ENCODE data around the gene PKD1L1.
A peak's percentile ranks its signal among the peaks of the same experiment; 100 is the strongest.
"Not testable (repeated sequence)": the region's sequence is repeated elsewhere in the genome, so short reads cannot be mapped to it uniquely, and the experiment has no call there.

Gene PKD1L1

GRCh38 chr7:47948141-47948790, at the start of gene PKD1L1:
Gene PKD1L1, minus strand, starts transcription at chr7:47948466. Its CDS starts 26 bp downstream, at chr7:47948440.
- DNase-seq = no peak

GRCh38 chr7:47992446-47992845, 44.2 kb upstream of the PKD1L1 start:
- no peak for DNase-seq

- no peak for DNase-seq
Observed at GRCh38 chr7:47991741-47992311, 43.6 kb upstream of the PKD1L1 start.

GRCh38 chr7:47991270-47991669, 43.0 kb upstream of the PKD1L1 start:
- DNase-seq = no peak

- DNase-seq = no peak
Observed at GRCh38 chr7:47990592-47990991, 42.3 kb upstream of the PKD1L1 start.

- peak in 2 of 3 experiments; percentile 5 to 29 for DNase-seq
Observed at GRCh38 chr7:47989607-47990400, 41.5 kb upstream of the PKD1L1 start.

- no peak for DNase-seq
Observed at GRCh38 chr7:47988496-47989386, 40.5 kb upstream of the PKD1L1 start.

- DNase-seq = peak in 1 of 3 experiments; percentile 23
Observed at GRCh38 chr7:47982610-47983009, 34.3 kb upstream of the PKD1L1 start.

GRCh38 chr7:47980648-47981047, 32.4 kb upstream of the PKD1L1 start:
- DNase-seq = not testable (repeated sequence)

GRCh38 chr7:47979832-47980181, 31.5 kb upstream of the PKD1L1 start:
- no peak for DNase-seq

GRCh38 chr7:47979145-47979831, 31.0 kb upstream of the PKD1L1 start, which contains the start of gene HUS1:
Gene HUS1, minus strand, starts transcription at chr7:47979615. Its CDS starts 96 bp downstream, at chr7:47979519.
- peak; percentile 92 to 94 (median 94) for DNase-seq

GRCh38 chr7:47978790-47979144, 30.5 kb upstream of the PKD1L1 start:
- peak in 1 of 3 experiments; percentile 25 for DNase-seq

- no peak for DNase-seq
Observed at GRCh38 chr7:47973739-47974138, 25.5 kb upstream of the PKD1L1 start.

- no peak for DNase-seq
Observed at GRCh38 chr7:47970761-47971160, 22.5 kb upstream of the PKD1L1 start.

- DNase-seq = peak; percentile 30 to 71 (median 31)
Observed at GRCh38 chr7:47968847-47969774, 20.8 kb upstream of the PKD1L1 start.

- no peak for DNase-seq
Observed at GRCh38 chr7:47967708-47968107, 19.4 kb upstream of the PKD1L1 start.

GRCh38 chr7:47967123-47967522, 18.9 kb upstream of the PKD1L1 start:
- DNase-seq = no peak

- DNase-seq = no peak
Observed at GRCh38 chr7:47965456-47965855, 17.2 kb upstream of the PKD1L1 start.

- no peak for DNase-seq
Observed at GRCh38 chr7:47962262-47962661, 14.0 kb upstream of the PKD1L1 start.

GRCh38 chr7:47957156-47957555, 8.9 kb upstream of the PKD1L1 start:
- DNase-seq = no peak

- DNase-seq = peak in 2 of 3 experiments; percentile 19 to 38
Observed at GRCh38 chr7:47956220-47956619, 8.0 kb upstream of the PKD1L1 start.
